GM19372 (cell line): Measurements from ENCODE around the gene C7orf33.
"Not testable (repeated sequence)": the region's sequence is repeated elsewhere in the genome, so short reads cannot be mapped to it uniquely, and the experiment has no call there.

Experiments used
- ATAC-seq: cut with Tn5 transposase; IDR thresholded peaks from one replicate; pipeline ENCODE4 v1.9.1; 2021; ENCODE audit warnings: mild to moderate bottlenecking, low read depth, moderate library complexity; ENCODE audit not compliant: unreplicated experiment

The C7orf33 gene

DNA sequence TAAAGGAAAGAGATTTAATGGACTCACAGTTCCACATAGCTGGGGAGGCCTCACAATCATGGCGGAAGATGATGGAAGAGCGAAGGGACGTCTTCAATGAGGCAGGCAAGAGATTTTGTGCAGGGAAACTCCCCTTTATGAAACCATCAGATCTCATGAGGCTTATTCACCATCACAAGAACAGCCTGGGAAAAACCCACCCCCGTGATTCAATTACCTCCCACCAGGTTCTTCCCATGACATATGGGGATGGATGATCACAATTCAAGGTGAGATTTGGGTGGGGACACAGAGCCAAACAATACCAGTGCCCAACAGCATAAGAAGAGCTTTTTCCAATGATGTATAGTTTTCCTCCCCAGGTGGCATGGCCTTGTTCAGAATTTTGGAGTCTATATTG, 11.2 kb upstream of the C7orf33 start:
- no peak for ATAC-seq

- ATAC-seq: no peak
These were observed 10.1 kb upstream of the C7orf33 start for GRCh38 chr7:148580446-148580845.

GRCh38 chr7:148581624-148582023, 8.9 kb upstream of the C7orf33 start:
- no peak for ATAC-seq

- peak; percentile 89 for ATAC-seq
These were observed 6.3 kb upstream of the C7orf33 start for GRCh38 chr7:148584154-148584827.

DNA sequence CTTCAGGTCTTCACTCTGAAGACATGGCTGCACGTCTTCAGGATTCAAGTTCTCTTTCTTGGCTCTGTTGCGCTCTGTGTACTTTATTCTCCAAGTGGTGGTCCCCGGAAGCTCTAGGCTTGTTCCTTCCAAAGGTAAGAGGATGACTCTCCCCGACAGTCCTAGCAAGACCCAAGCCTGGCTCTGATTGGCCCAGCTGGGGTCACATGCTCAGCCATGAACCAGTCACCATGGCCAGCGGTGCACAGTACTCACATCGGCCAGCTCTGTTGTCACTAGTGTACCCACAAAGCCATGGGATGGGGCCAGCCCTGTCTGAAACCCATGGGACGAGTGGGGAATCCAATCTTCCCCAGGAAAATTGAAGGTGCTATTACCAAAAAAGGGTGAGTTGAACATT, 5.2 kb upstream of the C7orf33 start:
- no peak for ATAC-seq

DNA sequence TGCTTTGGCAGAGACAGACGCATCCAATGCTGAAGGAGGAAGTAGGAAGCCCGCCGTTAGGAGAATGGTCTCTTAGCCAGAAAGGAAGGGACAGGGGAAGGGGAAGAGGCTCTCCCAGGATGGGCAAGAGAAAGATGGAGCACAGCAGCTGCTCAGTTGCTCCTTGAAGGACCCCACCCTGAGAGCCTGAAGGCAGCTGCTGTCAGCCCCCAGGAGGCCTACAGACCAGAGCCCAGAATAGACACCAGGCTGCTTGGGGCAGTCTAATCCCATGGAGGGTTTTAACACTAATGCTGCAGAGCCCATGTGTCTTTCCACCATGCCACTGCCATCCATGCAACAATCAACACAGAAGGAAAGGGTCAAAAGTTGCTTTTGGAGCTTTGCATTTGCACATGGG, 3.5 kb upstream of the C7orf33 start:
- ATAC-seq: no peak

GRCh38 chr7:148588168-148588567, 2.4 kb upstream of the C7orf33 start:
- no peak for ATAC-seq

DNA sequence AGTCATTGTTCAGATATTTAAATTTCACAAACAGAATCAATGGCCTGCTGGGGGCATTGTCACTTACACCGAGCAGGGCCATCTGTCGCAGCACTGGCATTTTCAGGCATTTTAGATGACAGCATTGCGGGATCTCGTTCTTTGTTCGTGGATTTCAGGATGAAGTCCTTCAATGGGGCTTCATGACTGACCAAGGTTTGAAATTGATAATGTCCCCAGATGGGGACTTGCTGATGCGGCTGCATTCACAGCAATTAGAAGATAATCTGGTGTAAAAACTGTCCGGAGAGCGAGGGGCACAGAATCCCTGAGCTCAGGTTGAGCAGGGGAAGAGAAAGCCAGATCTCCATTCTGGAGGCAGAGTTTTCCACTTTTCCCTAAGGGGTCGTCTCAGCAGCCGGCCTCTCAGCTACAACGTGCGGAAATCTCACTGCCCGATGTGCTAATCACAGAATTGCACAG, 1.9 kb upstream of the C7orf33 start:
- ATAC-seq: no peak

- ATAC-seq: no peak
These were observed 926 bp upstream of the C7orf33 start for GRCh38 chr7:148589640-148590039.

GRCh38 chr7:148596354-148596753, 5.8 kb downstream of the C7orf33 start:
- not testable (repeated sequence) for ATAC-seq

DNA sequence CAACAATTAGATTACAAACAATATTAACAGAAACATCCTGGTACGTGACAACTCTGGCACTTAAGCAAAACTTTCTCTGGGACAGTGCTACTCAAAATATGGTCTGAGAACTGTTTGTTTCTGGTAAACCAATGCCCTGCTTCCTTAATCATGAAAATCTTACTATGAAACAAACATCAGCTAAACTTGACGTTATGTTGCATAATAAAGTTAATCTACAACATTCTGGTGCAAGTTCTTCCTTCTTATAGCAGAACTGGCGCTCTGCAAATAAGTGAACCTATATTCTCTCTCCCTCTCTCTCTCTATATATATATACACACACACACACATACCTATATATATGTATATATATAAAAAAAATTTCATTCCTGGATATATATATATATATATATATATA, 7.8 kb downstream of the C7orf33 start:
- ATAC-seq: no peak

DNA sequence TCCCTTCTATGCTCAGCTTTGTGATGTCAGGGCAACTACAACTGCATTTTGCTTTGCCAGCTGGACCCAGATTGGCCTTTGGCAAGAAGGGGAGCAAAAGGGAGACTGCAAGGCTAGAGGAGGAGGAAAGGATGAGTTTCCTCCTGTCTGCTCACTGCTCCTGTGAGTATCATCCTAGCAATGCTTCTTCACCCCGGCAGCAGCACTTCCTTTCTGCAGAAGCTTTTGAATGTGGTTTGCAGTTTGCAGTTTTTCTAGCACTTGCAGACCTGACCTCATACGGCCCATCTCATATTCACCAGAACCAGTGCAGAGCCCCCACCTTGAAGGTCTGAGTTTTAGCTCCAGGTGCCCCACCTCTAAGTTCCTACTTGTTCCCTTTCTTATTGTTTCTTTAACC, 14.8 kb downstream of the C7orf33 start:
- no peak for ATAC-seq

DNA sequence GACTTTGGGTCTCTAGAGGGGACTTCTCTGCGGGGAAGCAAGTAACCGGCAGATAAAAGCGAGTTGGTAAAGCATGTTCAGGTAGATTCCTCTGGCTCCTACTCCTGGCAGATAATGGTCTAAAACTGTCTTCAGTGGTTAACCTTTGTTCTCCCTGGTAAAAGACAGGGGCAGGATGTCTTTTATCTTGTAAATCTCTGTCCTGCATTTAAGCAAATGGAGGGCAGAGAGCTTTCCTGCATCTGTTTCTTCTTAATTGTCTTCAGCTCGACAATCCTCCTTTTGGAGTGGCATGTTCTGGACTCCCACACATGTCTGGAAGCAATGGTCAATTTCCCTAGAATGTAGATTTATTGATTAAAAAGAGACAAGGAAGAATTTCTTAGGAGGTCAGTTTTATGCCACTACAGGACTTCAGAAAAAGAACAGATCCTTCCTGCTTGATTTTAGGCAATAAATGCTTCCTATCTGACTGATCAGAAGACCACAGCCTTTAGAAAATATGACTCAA, 16.6 kb downstream of the C7orf33 start:
- ATAC-seq: no peak

- ATAC-seq: no peak
These were observed 18.6 kb downstream of the C7orf33 start for GRCh38 chr7:148609045-148609725.

DNA sequence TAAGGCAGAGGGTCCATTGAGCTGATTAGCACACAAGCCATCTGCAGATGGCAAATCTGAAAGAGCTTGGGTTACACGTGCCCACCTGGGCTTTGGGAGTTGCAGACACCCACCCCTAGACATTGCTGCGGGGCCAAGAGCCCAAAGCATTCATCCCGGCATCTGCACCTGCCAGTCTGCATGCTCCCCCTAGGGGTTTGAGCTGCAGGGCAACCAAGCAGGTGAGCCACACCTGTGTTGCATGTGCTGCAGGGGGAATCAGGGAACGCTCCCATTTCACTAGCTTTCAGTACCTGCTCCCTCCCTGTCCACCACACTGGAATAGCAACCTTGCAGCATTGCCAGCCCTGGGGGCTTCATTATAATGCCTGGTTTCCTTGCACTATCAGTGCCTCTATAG, 21.1 kb downstream of the C7orf33 start:
- no peak for ATAC-seq

DNA sequence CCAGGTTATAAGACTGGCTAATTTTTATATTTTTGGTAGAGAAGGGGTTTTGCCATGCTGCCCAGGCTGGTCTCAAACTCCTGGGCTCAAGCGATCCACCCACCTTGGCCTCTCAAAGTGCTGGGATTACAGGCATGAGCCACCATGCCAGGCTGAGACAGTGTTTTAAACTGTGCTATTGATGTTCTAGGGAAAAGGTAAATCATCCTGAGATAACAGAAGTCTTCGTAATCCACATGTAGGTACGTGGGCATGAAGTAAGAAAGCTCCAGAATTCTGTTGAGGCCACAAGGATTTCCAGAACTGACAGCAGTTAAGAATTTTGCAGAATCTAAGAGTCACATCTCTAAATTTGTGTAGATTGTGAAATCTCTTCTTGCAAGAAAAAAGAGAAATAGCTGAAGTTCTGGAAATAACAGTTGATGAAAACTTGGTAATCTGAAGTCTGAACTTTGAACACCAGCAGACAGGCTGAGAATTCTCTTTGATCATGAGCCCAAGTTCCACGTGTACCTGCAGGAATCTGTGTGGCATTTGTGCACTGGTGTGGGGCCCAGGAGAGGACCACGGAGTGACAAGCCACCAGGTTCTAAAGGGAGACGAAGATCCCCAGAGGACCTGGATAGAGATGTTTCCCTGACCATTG, 24.6 kb downstream of the C7orf33 start:
- no peak for ATAC-seq

DNA sequence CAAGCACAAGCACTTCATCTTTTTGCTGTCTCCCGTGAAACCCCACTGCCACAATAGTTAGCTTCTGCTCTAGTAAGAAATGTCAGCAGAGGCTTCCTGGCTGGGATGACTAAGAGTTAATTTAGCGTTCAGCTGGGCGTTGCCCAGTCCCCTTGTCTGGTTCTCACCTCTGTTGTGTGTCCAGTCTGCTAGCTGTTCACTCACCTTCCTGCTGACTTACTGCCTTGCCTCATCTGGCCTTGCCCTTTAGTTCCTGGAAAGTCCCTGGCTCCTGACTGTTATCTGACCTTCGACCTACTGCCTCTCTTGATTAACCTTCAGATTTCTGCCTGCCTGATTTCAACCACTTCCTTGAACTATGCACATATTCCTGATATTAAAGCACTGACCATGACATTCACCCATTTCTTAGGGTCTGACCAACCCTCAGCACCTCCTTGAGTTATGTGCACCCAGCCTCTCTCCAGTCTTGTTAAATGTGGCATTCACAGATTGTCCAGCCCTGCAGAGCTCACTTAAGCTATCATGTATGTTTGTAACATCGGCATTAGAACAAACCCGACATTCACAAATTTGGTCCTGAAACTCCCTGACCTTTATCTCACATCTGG, 30.3 kb downstream of the C7orf33 start:
- ATAC-seq: no peak

- ATAC-seq: no peak
These were observed 31.0 kb downstream of the C7orf33 start for GRCh38 chr7:148621563-148621962.

DNA sequence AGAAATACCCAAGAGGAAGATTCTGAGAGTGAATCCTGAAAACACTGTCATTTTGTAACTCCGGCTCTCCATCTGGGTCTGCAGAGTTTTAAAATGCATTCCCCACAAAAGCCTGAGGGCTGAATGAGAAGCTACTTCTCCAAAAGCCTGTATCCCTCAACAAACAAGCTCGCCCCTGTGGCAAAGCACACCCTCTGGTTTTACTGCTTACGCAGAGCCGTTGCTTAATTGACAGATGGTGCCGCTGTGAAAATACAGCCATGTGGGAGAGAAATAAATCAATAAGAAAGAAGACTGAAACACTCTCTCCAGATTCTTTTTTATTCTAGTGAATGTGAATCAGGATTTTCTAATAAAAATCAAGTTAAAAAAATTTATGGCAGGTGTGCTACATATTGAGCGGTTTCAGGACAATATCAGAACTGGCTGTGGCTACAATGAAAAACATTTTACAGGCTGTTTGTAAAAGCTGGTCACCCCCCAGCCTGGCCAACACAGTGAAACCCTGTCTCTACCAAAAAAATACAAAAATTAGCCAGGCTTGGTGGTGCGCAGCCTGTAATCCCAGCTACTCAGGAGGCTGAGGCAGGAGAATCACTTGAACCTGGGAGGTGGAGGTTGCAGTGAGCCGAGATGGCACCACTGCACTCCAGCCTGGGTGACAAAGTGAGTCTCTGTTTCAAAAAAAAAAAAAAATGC, 32.5 kb downstream of the C7orf33 start:
- no peak for ATAC-seq

GRCh38 chr7:148623586-148624282, 33.2 kb downstream of the C7orf33 start:
- no peak for ATAC-seq
